Liver (tissue), 3 donors: ENCODE results near the gene TRMT61A.

ENCODE experiments used
- EGR1 ChIP-seq, 2 donors: IDR thresholded peaks; 2 replicates each; pipeline ENCODE4 v1.6.1; 2016 to 2018; ENCODE audit warnings: antibody characterized with exemption in 2 of 2, low read depth in 2 of 2
- RAD21 ChIP-seq, 2 donors: IDR thresholded peaks; 2 replicates each; pipeline ENCODE4 v1.6.1; 2016; ENCODE audit warnings: antibody characterized with exemption in 2 of 2, mild to moderate bottlenecking in 2 of 2
- RXRA ChIP-seq, 2 donors: IDR thresholded peaks; 2 replicates each; pipeline ENCODE4 v1.6.1; 2017 to 2018; ENCODE audit warnings: antibody characterized with exemption in 2 of 2, mild to moderate bottlenecking in 1 of 2
- SP1 ChIP-seq: IDR thresholded peaks from 2 replicates; pipeline ENCODE4 v1.6.1; 2018; ENCODE audit warnings: antibody characterized with exemption, mild to moderate bottlenecking
- YY1 ChIP-seq: IDR thresholded peaks from 2 replicates; pipeline ENCODE4 v1.6.1; 2016; ENCODE audit warnings: antibody characterized with exemption, mild to moderate bottlenecking
- TF ChIP-seq, protein P1 (sequence below): fragments of 150-350 bp; IDR thresholded peaks from 2 replicates; pipeline ENCODE4 v1.5.1; 2017; ENCODE audit warnings: improper control_type of control experiment, low read depth, low read length; ENCODE audit not compliant: missing input control
- TF ChIP-seq, protein P2 (sequence below): IDR thresholded peaks from 2 replicates; pipeline ENCODE4 v1.6.1; 2016; ENCODE audit warnings: antibody characterized with exemption, mild to moderate bottlenecking
- TF ChIP-seq, protein P3 (sequence below): IDR thresholded peaks from 2 replicates; pipeline ENCODE4 v1.6.1; 2016; ENCODE audit warnings: antibody characterized with exemption
- TF ChIP-seq, protein P4 (sequence below): IDR thresholded peaks from 2 replicates; pipeline ENCODE4 v1.6.1; 2016; ENCODE audit warnings: antibody characterized with exemption
- TF ChIP-seq, protein P5 (sequence below): IDR thresholded peaks from 2 replicates; pipeline ENCODE4 v1.6.1; 2016; ENCODE audit warnings: antibody characterized with exemption
- donor health status: healthy.
- donor health status: healthy.

DNA sequence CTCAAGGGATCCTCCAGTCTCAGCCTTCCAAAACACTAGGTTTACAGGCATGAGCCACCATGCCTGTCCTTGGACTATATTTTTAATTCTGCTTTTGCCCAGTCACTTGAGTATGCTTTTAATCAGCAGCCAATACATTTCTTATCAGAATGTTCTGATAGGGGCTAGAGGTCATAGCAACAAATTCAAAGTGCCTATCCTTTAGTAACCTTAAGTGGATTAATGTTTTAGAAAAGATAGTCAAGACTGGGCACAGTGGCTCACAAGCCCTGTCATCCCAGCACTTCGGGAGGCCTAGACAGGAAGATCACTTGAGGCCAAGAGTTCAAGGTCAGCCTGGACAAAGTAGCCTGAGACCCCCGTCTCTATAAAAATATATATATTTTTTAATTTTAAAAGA is 43.5 kb upstream of the TRMT61A start:
- TF ChIP-seq YY1 (no peak), RXRA (IDR thresholded peaks at IDR 0.05) (no peak), SP1 (no peak), EGR1 (IDR thresholded peaks at IDR 0.05; ENCODE audit: low read depth in 2 of 2) (no peak), RAD21 (IDR thresholded peaks at IDR 0.05) (no peak)
- TF ChIP-seq, protein P1, sequence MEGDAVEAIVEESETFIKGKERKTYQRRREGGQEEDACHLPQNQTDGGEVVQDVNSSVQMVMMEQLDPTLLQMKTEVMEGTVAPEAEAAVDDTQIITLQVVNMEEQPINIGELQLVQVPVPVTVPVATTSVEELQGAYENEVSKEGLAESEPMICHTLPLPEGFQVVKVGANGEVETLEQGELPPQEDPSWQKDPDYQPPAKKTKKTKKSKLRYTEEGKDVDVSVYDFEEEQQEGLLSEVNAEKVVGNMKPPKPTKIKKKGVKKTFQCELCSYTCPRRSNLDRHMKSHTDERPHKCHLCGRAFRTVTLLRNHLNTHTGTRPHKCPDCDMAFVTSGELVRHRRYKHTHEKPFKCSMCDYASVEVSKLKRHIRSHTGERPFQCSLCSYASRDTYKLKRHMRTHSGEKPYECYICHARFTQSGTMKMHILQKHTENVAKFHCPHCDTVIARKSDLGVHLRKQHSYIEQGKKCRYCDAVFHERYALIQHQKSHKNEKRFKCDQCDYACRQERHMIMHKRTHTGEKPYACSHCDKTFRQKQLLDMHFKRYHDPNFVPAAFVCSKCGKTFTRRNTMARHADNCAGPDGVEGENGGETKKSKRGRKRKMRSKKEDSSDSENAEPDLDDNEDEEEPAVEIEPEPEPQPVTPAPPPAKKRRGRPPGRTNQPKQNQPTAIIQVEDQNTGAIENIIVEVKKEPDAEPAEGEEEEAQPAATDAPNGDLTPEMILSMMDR = no peak
- TF ChIP-seq, protein P2, sequence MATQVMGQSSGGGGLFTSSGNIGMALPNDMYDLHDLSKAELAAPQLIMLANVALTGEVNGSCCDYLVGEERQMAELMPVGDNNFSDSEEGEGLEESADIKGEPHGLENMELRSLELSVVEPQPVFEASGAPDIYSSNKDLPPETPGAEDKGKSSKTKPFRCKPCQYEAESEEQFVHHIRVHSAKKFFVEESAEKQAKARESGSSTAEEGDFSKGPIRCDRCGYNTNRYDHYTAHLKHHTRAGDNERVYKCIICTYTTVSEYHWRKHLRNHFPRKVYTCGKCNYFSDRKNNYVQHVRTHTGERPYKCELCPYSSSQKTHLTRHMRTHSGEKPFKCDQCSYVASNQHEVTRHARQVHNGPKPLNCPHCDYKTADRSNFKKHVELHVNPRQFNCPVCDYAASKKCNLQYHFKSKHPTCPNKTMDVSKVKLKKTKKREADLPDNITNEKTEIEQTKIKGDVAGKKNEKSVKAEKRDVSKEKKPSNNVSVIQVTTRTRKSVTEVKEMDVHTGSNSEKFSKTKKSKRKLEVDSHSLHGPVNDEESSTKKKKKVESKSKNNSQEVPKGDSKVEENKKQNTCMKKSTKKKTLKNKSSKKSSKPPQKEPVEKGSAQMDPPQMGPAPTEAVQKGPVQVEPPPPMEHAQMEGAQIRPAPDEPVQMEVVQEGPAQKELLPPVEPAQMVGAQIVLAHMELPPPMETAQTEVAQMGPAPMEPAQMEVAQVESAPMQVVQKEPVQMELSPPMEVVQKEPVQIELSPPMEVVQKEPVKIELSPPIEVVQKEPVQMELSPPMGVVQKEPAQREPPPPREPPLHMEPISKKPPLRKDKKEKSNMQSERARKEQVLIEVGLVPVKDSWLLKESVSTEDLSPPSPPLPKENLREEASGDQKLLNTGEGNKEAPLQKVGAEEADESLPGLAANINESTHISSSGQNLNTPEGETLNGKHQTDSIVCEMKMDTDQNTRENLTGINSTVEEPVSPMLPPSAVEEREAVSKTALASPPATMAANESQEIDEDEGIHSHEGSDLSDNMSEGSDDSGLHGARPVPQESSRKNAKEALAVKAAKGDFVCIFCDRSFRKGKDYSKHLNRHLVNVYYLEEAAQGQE = no peak
- TF ChIP-seq, protein P3, sequence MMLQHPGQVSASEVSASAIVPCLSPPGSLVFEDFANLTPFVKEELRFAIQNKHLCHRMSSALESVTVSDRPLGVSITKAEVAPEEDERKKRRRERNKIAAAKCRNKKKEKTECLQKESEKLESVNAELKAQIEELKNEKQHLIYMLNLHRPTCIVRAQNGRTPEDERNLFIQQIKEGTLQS = no peak
- TF ChIP-seq, protein P4, sequence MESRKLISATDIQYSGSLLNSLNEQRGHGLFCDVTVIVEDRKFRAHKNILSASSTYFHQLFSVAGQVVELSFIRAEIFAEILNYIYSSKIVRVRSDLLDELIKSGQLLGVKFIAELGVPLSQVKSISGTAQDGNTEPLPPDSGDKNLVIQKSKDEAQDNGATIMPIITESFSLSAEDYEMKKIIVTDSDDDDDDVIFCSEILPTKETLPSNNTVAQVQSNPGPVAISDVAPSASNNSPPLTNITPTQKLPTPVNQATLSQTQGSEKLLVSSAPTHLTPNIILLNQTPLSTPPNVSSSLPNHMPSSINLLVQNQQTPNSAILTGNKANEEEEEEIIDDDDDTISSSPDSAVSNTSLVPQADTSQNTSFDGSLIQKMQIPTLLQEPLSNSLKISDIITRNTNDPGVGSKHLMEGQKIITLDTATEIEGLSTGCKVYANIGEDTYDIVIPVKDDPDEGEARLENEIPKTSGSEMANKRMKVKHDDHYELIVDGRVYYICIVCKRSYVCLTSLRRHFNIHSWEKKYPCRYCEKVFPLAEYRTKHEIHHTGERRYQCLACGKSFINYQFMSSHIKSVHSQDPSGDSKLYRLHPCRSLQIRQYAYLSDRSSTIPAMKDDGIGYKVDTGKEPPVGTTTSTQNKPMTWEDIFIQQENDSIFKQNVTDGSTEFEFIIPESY = no peak
- TF ChIP-seq, protein P5, sequence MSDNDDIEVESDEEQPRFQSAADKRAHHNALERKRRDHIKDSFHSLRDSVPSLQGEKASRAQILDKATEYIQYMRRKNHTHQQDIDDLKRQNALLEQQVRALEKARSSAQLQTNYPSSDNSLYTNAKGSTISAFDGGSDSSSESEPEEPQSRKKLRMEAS = no peak
